WI38 (cell line): ENCODE data around the gene FGF1.

Experiments used
- H3K4me3 ChIP-seq: 2 replicates; pipeline ENCODE4 v1.5.1; 2011; ENCODE audit warnings: low read depth, mild to moderate bottlenecking, control low read depth, low read length
- TF ChIP-seq, protein P1 (sequence below): IDR thresholded peaks from 2 replicates; pipeline ENCODE4 v1.5.1; 2012; ENCODE audit warnings: low read depth, mild to moderate bottlenecking, control low read depth, low read length

Gene FGF1

DNA sequence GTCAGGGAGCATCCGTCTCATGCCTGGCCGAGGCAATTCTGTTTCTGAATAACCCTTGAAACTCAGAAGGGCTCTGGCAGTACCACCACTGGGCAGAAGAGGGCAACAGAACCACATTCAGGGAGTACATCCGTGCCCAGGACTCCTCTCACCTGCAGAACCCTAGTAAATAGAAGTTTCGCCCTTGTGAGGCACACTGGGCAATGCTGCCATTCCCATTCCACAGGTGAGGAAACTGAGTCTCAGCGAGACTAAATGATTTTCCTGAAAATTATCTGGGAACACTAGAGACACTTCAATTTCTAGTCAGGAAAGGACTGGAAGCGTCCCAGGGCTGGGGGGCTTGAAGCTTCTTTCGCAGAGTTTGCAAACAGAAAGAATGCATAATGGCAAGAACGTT is 74.7 kb downstream of the FGF1 start:
- TF ChIP-seq, protein P1, sequence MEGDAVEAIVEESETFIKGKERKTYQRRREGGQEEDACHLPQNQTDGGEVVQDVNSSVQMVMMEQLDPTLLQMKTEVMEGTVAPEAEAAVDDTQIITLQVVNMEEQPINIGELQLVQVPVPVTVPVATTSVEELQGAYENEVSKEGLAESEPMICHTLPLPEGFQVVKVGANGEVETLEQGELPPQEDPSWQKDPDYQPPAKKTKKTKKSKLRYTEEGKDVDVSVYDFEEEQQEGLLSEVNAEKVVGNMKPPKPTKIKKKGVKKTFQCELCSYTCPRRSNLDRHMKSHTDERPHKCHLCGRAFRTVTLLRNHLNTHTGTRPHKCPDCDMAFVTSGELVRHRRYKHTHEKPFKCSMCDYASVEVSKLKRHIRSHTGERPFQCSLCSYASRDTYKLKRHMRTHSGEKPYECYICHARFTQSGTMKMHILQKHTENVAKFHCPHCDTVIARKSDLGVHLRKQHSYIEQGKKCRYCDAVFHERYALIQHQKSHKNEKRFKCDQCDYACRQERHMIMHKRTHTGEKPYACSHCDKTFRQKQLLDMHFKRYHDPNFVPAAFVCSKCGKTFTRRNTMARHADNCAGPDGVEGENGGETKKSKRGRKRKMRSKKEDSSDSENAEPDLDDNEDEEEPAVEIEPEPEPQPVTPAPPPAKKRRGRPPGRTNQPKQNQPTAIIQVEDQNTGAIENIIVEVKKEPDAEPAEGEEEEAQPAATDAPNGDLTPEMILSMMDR: peak; percentile 66
- no peak overlapping the region for H3K4me3 ChIP-seq

DNA sequence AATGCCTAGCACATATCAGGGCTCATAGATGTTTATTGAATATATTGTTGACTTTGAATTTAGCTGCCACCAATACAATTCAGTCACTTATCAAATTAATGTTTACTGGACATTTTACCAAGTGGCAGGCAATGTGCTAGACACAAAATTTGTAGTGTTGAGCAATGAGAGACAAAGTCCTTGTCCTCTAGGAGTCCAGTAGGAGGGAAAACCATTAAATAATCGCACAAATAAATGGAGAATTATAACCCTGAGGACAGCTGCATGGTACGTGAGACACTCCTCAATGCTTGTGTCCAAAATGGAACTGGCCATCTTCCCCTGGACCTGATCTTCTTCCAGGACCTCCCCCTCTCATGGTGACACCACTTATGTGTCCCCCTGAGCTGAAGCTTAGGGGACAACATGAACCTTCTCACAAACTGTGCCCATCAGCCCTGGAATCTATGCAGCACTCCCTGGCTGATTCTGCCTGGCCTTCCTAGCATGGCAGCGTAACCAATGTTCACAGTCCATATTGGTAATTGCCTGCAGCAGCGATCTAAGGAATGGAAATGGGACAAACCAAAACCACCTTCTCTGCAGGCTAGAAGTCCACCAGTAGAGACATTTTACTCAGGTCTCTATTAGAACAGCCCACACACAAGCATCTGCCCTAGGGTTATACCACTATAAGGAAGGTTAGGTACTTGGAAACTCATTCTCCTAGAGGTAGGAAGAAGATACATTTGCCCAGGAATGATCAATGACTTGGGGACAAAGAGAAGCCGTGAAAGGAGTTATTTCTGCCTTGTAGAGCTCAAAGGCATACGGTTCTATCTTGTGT is 75.5 kb downstream of the FGF1 start:
- H3K4me3 ChIP-seq: no peak overlapping the region
- TF ChIP-seq, protein P1: no peak

GRCh38 chr5:142609142-142609541 is 76.7 kb downstream of the FGF1 start:
- TF ChIP-seq, protein P1: no peak

DNA sequence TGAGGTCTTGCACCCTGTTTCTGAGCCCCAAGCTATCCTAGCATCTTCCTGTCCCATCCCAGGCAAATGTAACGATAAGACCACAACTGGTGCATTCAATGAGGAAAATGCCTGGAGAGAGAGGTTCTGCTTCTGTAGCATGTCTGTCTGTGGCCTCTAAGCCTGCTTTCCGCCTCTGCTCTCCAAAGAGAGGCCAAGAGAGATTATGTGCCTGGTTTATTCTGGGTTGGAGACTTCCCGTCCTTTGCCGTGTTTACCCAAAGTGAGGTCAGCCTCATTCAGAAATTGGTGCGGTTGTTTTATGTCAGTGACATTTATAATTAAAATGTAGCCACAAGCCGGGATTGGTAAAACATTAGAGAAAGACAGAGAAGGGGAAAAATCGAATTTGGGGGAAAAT is 77.8 kb downstream of the FGF1 start:
- TF ChIP-seq, protein P1: no peak
- no peak overlapping the region for H3K4me3 ChIP-seq

More at GRCh38 chr5:142609142-142609541, 76.7 kb downstream of the FGF1 start:
- no peak overlapping the region for H3K4me3 ChIP-seq

- TF ChIP-seq, protein P1: no peak
- H3K4me3 ChIP-seq: no peak overlapping the region
These were observed 80.3 kb downstream of the FGF1 start for GRCh38 chr5:142605611-142606010.

DNA sequence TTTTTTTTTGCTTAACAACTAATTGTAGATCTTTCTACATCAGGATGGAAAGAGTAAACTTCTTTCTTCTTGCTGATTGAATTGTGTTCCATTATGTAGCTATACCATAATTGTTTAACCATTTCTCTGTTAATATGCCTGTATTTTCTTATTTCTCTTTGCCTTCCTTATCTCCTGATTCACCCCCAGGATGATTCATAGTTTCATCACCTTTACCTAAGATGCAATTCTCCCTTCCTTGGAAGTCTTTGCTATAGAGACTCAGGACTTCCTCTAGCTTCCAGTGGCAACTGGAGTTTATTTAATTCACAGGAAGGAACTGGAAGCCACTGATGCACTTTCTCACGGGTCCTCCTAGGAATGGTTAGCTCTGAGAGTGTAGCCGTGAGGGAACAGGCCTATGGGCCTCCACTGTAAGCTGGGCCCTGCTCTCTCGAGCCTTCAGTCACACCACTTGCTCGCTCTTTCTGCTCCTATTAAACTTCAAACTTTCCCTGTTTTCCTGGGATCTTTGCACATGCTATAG is 83.1 kb downstream of the FGF1 start:
- TF ChIP-seq, protein P1: 0 out of 2 replicates have a peak, but pooled peaks have one; percentile 4
- no peak overlapping the region for H3K4me3 ChIP-seq

GRCh38 chr5:142601432-142601831 is 84.5 kb downstream of the FGF1 start:
- H3K4me3 ChIP-seq: peak overlapping the region; percentile 36
- TF ChIP-seq, protein P1: no peak
